ENCODE results near the gene LTO1. TPM values are rescaled to one million over a fixed set of nuclear protein-coding genes. Genes with fewer than 3 reads are reported as not detected.

Gene LTO1
- total and polyA plus RNA-seq, 2 of the 13 experiments (the other 11 are each of a cell fraction or from before 2014, with no cell fraction given): 11.8 to 15.0 TPM

DNA sequence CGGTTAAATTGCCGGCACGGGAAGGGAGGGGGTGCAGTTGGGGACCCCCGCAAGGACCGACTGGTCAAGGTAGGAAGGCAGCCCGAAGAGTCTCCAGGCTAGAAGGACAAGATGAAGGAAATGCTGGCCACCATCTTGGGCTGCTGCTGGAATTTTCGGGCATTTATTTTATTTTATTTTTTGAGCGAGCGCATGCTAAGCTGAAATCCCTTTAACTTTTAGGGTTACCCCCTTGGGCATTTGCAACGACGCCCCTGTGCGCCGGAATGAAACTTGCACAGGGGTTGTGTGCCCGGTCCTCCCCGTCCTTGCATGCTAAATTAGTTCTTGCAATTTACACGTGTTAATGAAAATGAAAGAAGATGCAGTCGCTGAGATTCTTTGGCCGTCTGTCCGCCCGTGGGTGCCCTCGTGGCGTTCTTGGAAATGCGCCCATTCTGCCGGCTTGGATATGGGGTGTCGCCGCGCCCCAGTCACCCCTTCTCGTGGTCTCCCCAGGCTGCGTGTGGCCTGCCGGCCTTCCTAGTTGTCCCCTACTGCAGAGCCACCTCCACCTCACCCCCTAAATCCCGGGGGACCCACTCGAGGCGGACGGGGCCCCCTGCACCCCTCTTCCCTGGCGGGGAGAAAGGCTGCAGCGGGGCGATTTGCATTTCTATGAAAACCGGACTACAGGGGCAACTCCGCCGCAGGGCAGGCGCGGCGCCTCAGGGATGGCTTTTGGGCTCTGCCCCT is 34.7 kb downstream of the LTO1 start (continued):
- TF ChIP-seq, protein P1, sequence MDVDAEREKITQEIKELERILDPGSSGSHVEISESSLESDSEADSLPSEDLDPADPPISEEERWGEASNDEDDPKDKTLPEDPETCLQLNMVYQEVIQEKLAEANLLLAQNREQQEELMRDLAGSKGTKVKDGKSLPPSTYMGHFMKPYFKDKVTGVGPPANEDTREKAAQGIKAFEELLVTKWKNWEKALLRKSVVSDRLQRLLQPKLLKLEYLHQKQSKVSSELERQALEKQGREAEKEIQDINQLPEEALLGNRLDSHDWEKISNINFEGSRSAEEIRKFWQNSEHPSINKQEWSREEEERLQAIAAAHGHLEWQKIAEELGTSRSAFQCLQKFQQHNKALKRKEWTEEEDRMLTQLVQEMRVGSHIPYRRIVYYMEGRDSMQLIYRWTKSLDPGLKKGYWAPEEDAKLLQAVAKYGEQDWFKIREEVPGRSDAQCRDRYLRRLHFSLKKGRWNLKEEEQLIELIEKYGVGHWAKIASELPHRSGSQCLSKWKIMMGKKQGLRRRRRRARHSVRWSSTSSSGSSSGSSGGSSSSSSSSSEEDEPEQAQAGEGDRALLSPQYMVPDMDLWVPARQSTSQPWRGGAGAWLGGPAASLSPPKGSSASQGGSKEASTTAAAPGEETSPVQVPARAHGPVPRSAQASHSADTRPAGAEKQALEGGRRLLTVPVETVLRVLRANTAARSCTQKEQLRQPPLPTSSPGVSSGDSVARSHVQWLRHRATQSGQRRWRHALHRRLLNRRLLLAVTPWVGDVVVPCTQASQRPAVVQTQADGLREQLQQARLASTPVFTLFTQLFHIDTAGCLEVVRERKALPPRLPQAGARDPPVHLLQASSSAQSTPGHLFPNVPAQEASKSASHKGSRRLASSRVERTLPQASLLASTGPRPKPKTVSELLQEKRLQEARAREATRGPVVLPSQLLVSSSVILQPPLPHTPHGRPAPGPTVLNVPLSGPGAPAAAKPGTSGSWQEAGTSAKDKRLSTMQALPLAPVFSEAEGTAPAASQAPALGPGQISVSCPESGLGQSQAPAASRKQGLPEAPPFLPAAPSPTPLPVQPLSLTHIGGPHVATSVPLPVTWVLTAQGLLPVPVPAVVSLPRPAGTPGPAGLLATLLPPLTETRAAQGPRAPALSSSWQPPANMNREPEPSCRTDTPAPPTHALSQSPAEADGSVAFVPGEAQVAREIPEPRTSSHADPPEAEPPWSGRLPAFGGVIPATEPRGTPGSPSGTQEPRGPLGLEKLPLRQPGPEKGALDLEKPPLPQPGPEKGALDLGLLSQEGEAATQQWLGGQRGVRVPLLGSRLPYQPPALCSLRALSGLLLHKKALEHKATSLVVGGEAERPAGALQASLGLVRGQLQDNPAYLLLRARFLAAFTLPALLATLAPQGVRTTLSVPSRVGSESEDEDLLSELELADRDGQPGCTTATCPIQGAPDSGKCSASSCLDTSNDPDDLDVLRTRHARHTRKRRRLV (CRISPR knock-in tag; IDR thresholded peaks at IDR 0.05): peak; percentile 24; the same call in 1 of the 2 replicates
- TF ChIP-seq ZNF30 (CRISPR knock-in tag; IDR thresholded peaks at IDR 0.05): 0 out of 2 replicates have a peak, but pooled peaks have one; percentile 44
- TF ChIP-seq YY1 (IDR thresholded peaks at IDR 0.05; ENCODE audit: insufficient read depth, insufficient replicate concordance, low read depth, low read length): peak; percentile 50
- TF ChIP-seq, protein P2, sequence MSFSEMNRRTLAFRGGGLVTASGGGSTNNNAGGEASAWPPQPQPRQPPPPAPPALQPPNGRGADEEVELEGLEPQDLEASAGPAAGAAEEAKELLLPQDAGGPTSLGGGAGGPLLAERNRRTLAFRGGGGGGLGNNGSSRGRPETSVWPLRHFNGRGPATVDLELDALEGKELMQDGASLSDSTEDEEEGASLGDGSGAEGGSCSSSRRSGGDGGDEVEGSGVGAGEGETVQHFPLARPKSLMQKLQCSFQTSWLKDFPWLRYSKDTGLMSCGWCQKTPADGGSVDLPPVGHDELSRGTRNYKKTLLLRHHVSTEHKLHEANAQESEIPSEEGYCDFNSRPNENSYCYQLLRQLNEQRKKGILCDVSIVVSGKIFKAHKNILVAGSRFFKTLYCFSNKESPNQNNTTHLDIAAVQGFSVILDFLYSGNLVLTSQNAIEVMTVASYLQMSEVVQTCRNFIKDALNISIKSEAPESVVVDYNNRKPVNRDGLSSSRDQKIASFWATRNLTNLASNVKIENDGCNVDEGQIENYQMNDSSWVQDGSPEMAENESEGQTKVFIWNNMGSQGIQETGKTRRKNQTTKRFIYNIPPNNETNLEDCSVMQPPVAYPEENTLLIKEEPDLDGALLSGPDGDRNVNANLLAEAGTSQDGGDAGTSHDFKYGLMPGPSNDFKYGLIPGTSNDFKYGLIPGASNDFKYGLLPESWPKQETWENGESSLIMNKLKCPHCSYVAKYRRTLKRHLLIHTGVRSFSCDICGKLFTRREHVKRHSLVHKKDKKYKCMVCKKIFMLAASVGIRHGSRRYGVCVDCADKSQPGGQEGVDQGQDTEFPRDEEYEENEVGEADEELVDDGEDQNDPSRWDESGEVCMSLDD (CRISPR knock-in tag; IDR thresholded peaks at IDR 0.05; ENCODE audit: borderline replicate concordance): peak; percentile 92
- TF ChIP-seq ZNF143 (CRISPR knock-in tag; IDR thresholded peaks at IDR 0.05): no peak
- TF ChIP-seq ZFP37 (CRISPR knock-in tag; IDR thresholded peaks at IDR 0.05; ENCODE audit: borderline replicate concordance): 0 out of 2 replicates have a peak, but pooled peaks have one; percentile 13
- no peak for TF ChIP-seq PITX1 (CRISPR knock-in tag; IDR thresholded peaks at IDR 0.05)
- TF ChIP-seq, protein P3, sequence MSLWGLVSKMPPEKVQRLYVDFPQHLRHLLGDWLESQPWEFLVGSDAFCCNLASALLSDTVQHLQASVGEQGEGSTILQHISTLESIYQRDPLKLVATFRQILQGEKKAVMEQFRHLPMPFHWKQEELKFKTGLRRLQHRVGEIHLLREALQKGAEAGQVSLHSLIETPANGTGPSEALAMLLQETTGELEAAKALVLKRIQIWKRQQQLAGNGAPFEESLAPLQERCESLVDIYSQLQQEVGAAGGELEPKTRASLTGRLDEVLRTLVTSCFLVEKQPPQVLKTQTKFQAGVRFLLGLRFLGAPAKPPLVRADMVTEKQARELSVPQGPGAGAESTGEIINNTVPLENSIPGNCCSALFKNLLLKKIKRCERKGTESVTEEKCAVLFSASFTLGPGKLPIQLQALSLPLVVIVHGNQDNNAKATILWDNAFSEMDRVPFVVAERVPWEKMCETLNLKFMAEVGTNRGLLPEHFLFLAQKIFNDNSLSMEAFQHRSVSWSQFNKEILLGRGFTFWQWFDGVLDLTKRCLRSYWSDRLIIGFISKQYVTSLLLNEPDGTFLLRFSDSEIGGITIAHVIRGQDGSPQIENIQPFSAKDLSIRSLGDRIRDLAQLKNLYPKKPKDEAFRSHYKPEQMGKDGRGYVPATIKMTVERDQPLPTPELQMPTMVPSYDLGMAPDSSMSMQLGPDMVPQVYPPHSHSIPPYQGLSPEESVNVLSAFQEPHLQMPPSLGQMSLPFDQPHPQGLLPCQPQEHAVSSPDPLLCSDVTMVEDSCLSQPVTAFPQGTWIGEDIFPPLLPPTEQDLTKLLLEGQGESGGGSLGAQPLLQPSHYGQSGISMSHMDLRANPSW (CRISPR knock-in tag; IDR thresholded peaks at IDR 0.05; ENCODE audit: borderline replicate concordance): no peak
- TF ChIP-seq BRD4 (CRISPR knock-in tag; IDR thresholded peaks at IDR 0.05): 0 out of 2 replicates have a peak, but pooled peaks have one; percentile 2
- peak; percentile 19 for TF ChIP-seq ZNF781 (CRISPR knock-in tag; IDR thresholded peaks at IDR 0.05; ENCODE audit: borderline replicate concordance, not compliant biosample characterization)
- peak; percentile 5; the same call in 1 of the 2 replicates for TF ChIP-seq TBX2 (CRISPR knock-in tag; IDR thresholded peaks at IDR 0.05; ENCODE audit: borderline replicate concordance)
- TF ChIP-seq CREB1 (IDR thresholded peaks at IDR 0.05): no peak
- TF ChIP-seq CREB1 (CRISPR knock-in tag; IDR thresholded peaks at IDR 0.05): 0 out of 2 replicates have a peak, but pooled peaks have one; percentile 13
- no peak for TF ChIP-seq ZNF432 (CRISPR knock-in tag; IDR thresholded peaks at IDR 0.05; ENCODE audit: borderline replicate concordance)
- peak; percentile 34; the same call in 1 of the 2 replicates for TF ChIP-seq ZFX (CRISPR knock-in tag; IDR thresholded peaks at IDR 0.05; ENCODE audit: low read depth)
- TF ChIP-seq GABPB1 (CRISPR knock-in tag; IDR thresholded peaks at IDR 0.05): 0 out of 2 replicates have a peak, but pooled peaks have one; percentile 3
- TF ChIP-seq NFYC (CRISPR knock-in tag; IDR thresholded peaks at IDR 0.05): no peak
- TF ChIP-seq MIER3 (CRISPR knock-in tag; IDR thresholded peaks at IDR 0.05; ENCODE audit: borderline replicate concordance): peak; percentile 14; the same call in 1 of the 2 replicates

All from HepG2 (cell line).